K562 (cell line): ENCODE measurements around the gene INHBE. TPM values are rescaled to one million over a fixed set of nuclear protein-coding genes. Genes with fewer than 3 reads are reported as not detected.

Experiments used
- ATAC-seq: fragments of 200-7000 bp; cut with Tn5 transposase; 3 replicates; pipeline ENCODE4 v1.9.1; 2020; ENCODE audit warnings: moderate library complexity
- BruUV-seq: library from RNA; stranded (reverse); fragments of 400-500 nt; replicated peaks from 2 replicates; lab custom pipeline; 2021; lab: Mats Ljungman, UMichigan
- CTCF ChIA-PET: fragments of 300-600 bp; formaldehyde crosslinking; extraction: SDS; loops from one replicate; lab custom pipeline; 2021; ENCODE audit warnings: low intra/inter-chr PET ratio; lab: Yijun Ruan, JAX
- POLR2A ChIA-PET: fragments of 300-600, 350-650 bp; sonication (Branson Sonifier 250); formaldehyde crosslinking; extraction: SDS; loops from one replicate; lab custom pipeline; 2021; ENCODE audit warnings: antibody characterized with exemption, inconsistent platforms; lab: Yijun Ruan, JAX
- DNase-seq, 4 experiments: peaks; one replicate each; pipeline versions ENCODE4 v3.0.0 to v3.0.0-alpha.2; 2011 to 2018; ENCODE audit warnings: low spot score in 3 of 4, mixed read lengths in 3 of 4; ENCODE audit errors: extremely low read depth in 1 of 4
- FAIRE-seq: peaks from 2 replicates; lab custom pipeline; 2011; peaks lifted over from hg19 to GRCh38; lab: Jason Lieb, UNC
- H2AFZ ChIP-seq: 2 replicates; pipeline ENCODE4 v1.6.0; 2011; ENCODE audit warnings: low read depth, low read length, control low read depth, inconsistent platforms
- H3K27ac ChIP-seq: fragments of 200-600 bp; 3 replicates; pipeline ENCODE4 v1.8.0; 2011; ENCODE audit warnings: low read depth, mild to moderate bottlenecking, control low read depth, inconsistent platforms, low read length, moderate library complexity, mixed read lengths; ENCODE audit errors: extremely low read depth
- H3K27me3 ChIP-seq, 2 experiments: fragments of 300-600 bp in 1 of 2; 2 replicates in 1 of 2; 3 replicates in 1 of 2; pipeline versions ENCODE4 v1.6.0 to v1.8.0; 2011; ENCODE audit warnings: inconsistent platforms in 2 of 2, low read length in 2 of 2, mild to moderate bottlenecking in 1 of 2, mixed read lengths in 1 of 2, moderate library complexity in 1 of 2; ENCODE audit not compliant: control insufficient read depth in 2 of 2, insufficient read depth in 2 of 2
- H3K36me3 ChIP-seq: fragments of 300-600 bp; 3 replicates; pipeline ENCODE4 v1.8.0; 2011; ENCODE audit warnings: mild to moderate bottlenecking, low read length, inconsistent platforms; ENCODE audit not compliant: control insufficient read depth, insufficient read depth
- H3K4me1 ChIP-seq, 2 experiments: fragments of 200-600 bp in 1 of 2; replicated peaks in 1 of 2; 2 replicates in 1 of 2; 3 replicates in 1 of 2; pipeline versions ENCODE4 v1.5.1 to v1.8.0; 2011; ENCODE audit warnings: inconsistent platforms in 2 of 2, low read length in 2 of 2, mild to moderate bottlenecking in 1 of 2, mixed read lengths in 1 of 2, moderate library complexity in 1 of 2; ENCODE audit not compliant: control insufficient read depth in 2 of 2, insufficient read depth in 2 of 2
- H3K4me2 ChIP-seq: 2 replicates; pipeline ENCODE4 v1.6.1; 2011; ENCODE audit warnings: low read length, control low read depth, inconsistent platforms, mixed read lengths; ENCODE audit not compliant: insufficient read depth
- H3K4me3 ChIP-seq: fragments of 200-600 bp; sonication (generic), shearing (Covaris generic); 2 replicates; pipeline ENCODE4 v1.5.1; 2016; ENCODE audit warnings: control low read depth, inconsistent platforms
- H3K79me2 ChIP-seq: fragments of 200-600 bp; 3 replicates; pipeline ENCODE4 v1.8.0; 2011; ENCODE audit warnings: low read length, inconsistent platforms; ENCODE audit not compliant: control insufficient read depth, insufficient read depth
- H3K9ac ChIP-seq, 2 experiments: 2 replicates each; pipeline versions ENCODE4 v1.6.0 to v1.6.1; 2011; ENCODE audit warnings: low read depth in 2 of 2, low read length in 2 of 2, control low read depth in 1 of 2, inconsistent platforms in 1 of 2, mild to moderate bottlenecking in 1 of 2, mixed read lengths in 1 of 2; ENCODE audit not compliant: insufficient read depth in 1 of 2
- H3K9me1 ChIP-seq: one replicate; pipeline ENCODE4 v1.6.0; 2011; ENCODE audit warnings: inconsistent platforms, mild to moderate bottlenecking, low read length, moderate library complexity; ENCODE audit not compliant: control insufficient read depth, insufficient read depth
- H3K9me3 ChIP-seq: replicated peaks from 2 replicates; pipeline ENCODE4 v1.5.1; 2011; ENCODE audit warnings: low read depth, low read length, inconsistent platforms; ENCODE audit not compliant: control insufficient read depth, insufficient read depth
- H4K20me1 ChIP-seq: replicated peaks from 2 replicates; pipeline ENCODE4 v1.6.1; 2011; ENCODE audit warnings: low read length, inconsistent platforms, mixed read lengths; ENCODE audit not compliant: control insufficient read depth, insufficient read depth
- AFF1 ChIP-seq, 2 experiments: fragments of 450-650 bp; IDR thresholded peaks; 2 replicates each; pipeline ENCODE4 v1.6.1; 2018; ENCODE audit warnings: mild to moderate bottlenecking in 2 of 2, low read depth in 1 of 2; ENCODE audit not compliant: partially characterized antibody in 2 of 2
- AFF4 ChIP-seq: sonication (generic); formaldehyde crosslinking; IDR thresholded peaks from 2 replicates; pipeline ENCODE4 v1.8.0; 2023; ENCODE audit warnings: mild to moderate bottlenecking, missing genetic modification reagents
- CEBPG ChIP-seq, 3 experiments: fragments of 200-800 bp in 1 of 3; sonication (Bioruptor generic) in 1 of 3; sonication (generic) in 1 of 3; formaldehyde crosslinking in 1 of 3; IDR thresholded peaks in 2 of 3; conservative IDR thresholded peaks in 1 of 3; 2 replicates each; pipeline versions ENCODE4 v1.6.1 to v1.8.0; 2016 to 2022; ENCODE audit warnings: missing compliant biosample characterization in 2 of 3, missing genetic modification characterization in 2 of 3, mild to moderate bottlenecking in 1 of 3, missing genetic modification reagents in 1 of 3
- MAX ChIP-seq: sonication (generic); formaldehyde crosslinking; IDR thresholded peaks from 2 replicates; pipeline ENCODE4 v1.9.0; 2022; ENCODE audit warnings: mild to moderate bottlenecking, missing genetic modification reagents
- NCOA6 ChIP-seq: fragments of 450-650 bp; IDR thresholded peaks from 2 replicates; pipeline ENCODE4 v1.6.1; 2017; ENCODE audit warnings: mild to moderate bottlenecking
- NFE2 ChIP-seq: IDR thresholded peaks from 2 replicates; pipeline ENCODE4 v1.6.1; 2014; ENCODE audit warnings: antibody characterized with exemption, low read depth
- NR2F6 ChIP-seq: fragments of 450-650 bp; formaldehyde crosslinking; IDR thresholded peaks from 2 replicates; pipeline ENCODE4 v1.4.0; 2020; ENCODE audit warnings: mild to moderate bottlenecking
- POLR2G ChIP-seq: fragments of 200-400 bp; formaldehyde crosslinking; IDR thresholded peaks from 2 replicates; pipeline ENCODE4 v1.6.1; 2017; ENCODE audit warnings: low read depth, mild to moderate bottlenecking, antibody characterized with exemption, low read length, moderate library complexity
- SRF ChIP-seq, 2 experiments: fragments of 250-450, 450-650 bp in 1 of 2; sonication (Bioruptor Pico) in 1 of 2; sonication (generic) in 1 of 2; formaldehyde crosslinking; IDR thresholded peaks; 2 replicates each; pipeline versions ENCODE4 v1.5.0 to v1.5.1; 2020 to 2022; ENCODE audit warnings: mild to moderate bottlenecking in 1 of 2, missing genetic modification reagents in 1 of 2
- THRAP3 ChIP-seq: fragments of 450-650 bp; IDR thresholded peaks from 2 replicates; pipeline ENCODE4 v1.6.1; 2016; ENCODE audit warnings: mild to moderate bottlenecking, inconsistent platforms, borderline replicate concordance
- WGBS: fragments of 100-300 bp; shearing (Covaris generic); methylation state at CpG from one replicate; pipeline ENCODE4 v1.1.6; 2016; ENCODE audit warnings: low coverage, mixed read lengths; ENCODE audit not compliant: insufficient coverage; ENCODE audit errors: missing lambda C conversion rate; 5-methylcytosine and 5-hydroxymethylcytosine counted together
- in situ Hi-C: fragments of 300-500 bp; cut with MboI; formaldehyde crosslinking; loops from 4 replicates; pipeline ENCODE4 v1.15.0; 2018; ENCODE audit warnings: inconsistent platforms, mixed read lengths
- intact Hi-C: fragments of 100-400 bp; cut with micrococcal nuclease; formaldehyde crosslinking; loops from 2 replicates; pipeline ENCODE4 v1.14.2; 2022
- polyA plus RNA-seq, 8 experiments: library from polyadenylated mRNA; depleted of rRNA in 4 of 8; stranded (reverse) in 5 of 8; unstranded in 3 of 8; fragments of >200 nt; fragmentation: Nextera tagmentation in 2 of 8; fragmentation: Illumina TruSeq in 1 of 8; extraction: Ambion mirVana in 2 of 8; extraction: Trizol in 1 of 8; gene quantifications; 2 replicates each; pipeline versions ENCODE4 v1.2.1 to v1.2.3, GENCODE V29; 2011 to 2014; ENCODE audit warnings: inconsistent platforms in 1 of 8, missing spikeins in 1 of 8
- total RNA-seq, 7 experiments: library from RNA; depleted of rRNA in 6 of 7; stranded (reverse); fragments of >200 nt in 6 of 7; fragmentation: Illumina TruSeq in 2 of 7; extraction: Trizol in 2 of 7; gene quantifications; 2 replicates each; pipeline versions ENCODE4 v1.2.1 to v1.2.3, GENCODE V29; 2011 to 2021; ENCODE audit warnings: low replicate concordance in 1 of 7

The INHBE gene
- total and polyA plus RNA-seq, 9 of the 15 experiments (the other 6 are each of a cell fraction or from before 2014, with no cell fraction given), result 0.94 to 9.9 (median 7.3) TPM

GRCh38 chr12:57430931-57431566 is 24.1 kb upstream of the INHBE start, which contains the start of gene R3HDM2:
TSS of gene R3HDM2 (minus strand) at chr12:57431043. CDS start at chr12:57310428, 120,615 bp downstream.
- peak within 1 kb of the TSS; percentile 93 to 94 for H3K9ac ChIP-seq
- CTCF ChIA-PET, result interaction anchor here (0.6 kb wide), 1 partner anchor 79 kb away, joined by 7 read pairs; no protein-coding TSS in a partner anchor
- H3K9me3 ChIP-seq, result no peaks in the 10 kb centered on the region
- FAIRE-seq (peak; percentile 69), DNase-seq (peak in 2 of 4 experiments; percentile 96 to 98), ATAC-seq (peak; percentile 94)
- H4K20me1 ChIP-seq, result no peaks in the 10 kb centered on the region
- H3K9me1 ChIP-seq, result no peaks in the 10 kb centered on the region
- H3K4me1 ChIP-seq, result peaks cover 17 to 18% of the 10 kb centered on the region in 2 experiments; a peak in 4 of 5 replicates
- intact Hi-C loops (loop anchor here (2.0 kb wide), 1 partner anchor 24 kb away; the partner anchor contains the start of gene INHBE), in situ Hi-C loops (no loop called here)
- H3K27me3 ChIP-seq, result no peaks in the 10 kb centered on the region
- peaks cover 30% of the 10 kb centered on the region for H3K79me2 ChIP-seq
- H3K4me2 ChIP-seq, result peak within 1 kb of the TSS; percentile 94
- TSS peak; percentile 91 for BruUV-seq
- H2AFZ ChIP-seq, result peak within 1 kb of the TSS; percentile 91
- H3K4me3 ChIP-seq, result peak within 1 kb of the TSS; percentile 59
- H3K27ac ChIP-seq, result peak within 1 kb of the TSS; percentile 98
- POLR2A ChIA-PET, result no interaction called here
- H3K36me3 ChIP-seq, result no peaks in the 10 kb centered on the region
- 1% methylated on average over 37 of the region's 41 CpGs for WGBS
- TF ChIP-seq THRAP3, result no peak
- TF ChIP-seq AFF4 (CRISPR knock-in tag), result 0 out of 2 replicates have a peak, but pooled peaks have one; percentile 27
- peak; percentile 90 for TF ChIP-seq NCOA6
- peak in 1 of 2 experiments; percentile 66; a peak in 2 of 4 replicates for TF ChIP-seq SRF (CRISPR knock-in tag; IDR thresholded peaks at IDR 0.05)
- peak; percentile 57; the same call in 1 of the 2 replicates for TF ChIP-seq CEBPG (CRISPR knock-in tag; IDR thresholded peaks at IDR 0.05)
- TF ChIP-seq CEBPG (tag; conservative IDR thresholded peaks at IDR 0.05 in 1 of 2, IDR thresholded peaks at IDR 0.05 in 1 of 2), result no peak
- peak; percentile 96 for TF ChIP-seq POLR2G
- peak; percentile 100 for TF ChIP-seq MAX (CRISPR knock-in tag)
- no peak for TF ChIP-seq NR2F6 (CRISPR knock-in tag)
- no peak for TF ChIP-seq AFF1 (IDR thresholded peaks at IDR 0.05; ENCODE audit: low read depth in 1 of 2, partially characterized antibody in 2 of 2)
- 0 out of 2 replicates have a peak, but pooled peaks have one; percentile 7 for TF ChIP-seq NFE2
